ENCODE data around the gene HEBP2.

HEBP2 gene

GRCh38 chr6:138455746-138456400, 51.9 kb downstream of the HEBP2 start:
- no peak for DNase-seq (ENCODE audit: low spot score)

- no peak for DNase-seq (ENCODE audit: low spot score)
Measured at GRCh38 chr6:138456401-138456790, 52.4 kb downstream of the HEBP2 start.

GRCh38 chr6:138461647-138462046, 57.6 kb downstream of the HEBP2 start:
- no peak for DNase-seq (ENCODE audit: low spot score)

GRCh38 chr6:138464085-138464484, 60.1 kb downstream of the HEBP2 start:
- no peak for DNase-seq (ENCODE audit: low spot score)

GRCh38 chr6:138465007-138465645, 61.1 kb downstream of the HEBP2 start:
- no peak for DNase-seq (ENCODE audit: low spot score)

GRCh38 chr6:138467901-138468300, 63.9 kb downstream of the HEBP2 start:
- no peak for DNase-seq (ENCODE audit: low spot score)

- no peak for DNase-seq (ENCODE audit: low spot score)
Measured at GRCh38 chr6:138468320-138469015, 64.4 kb downstream of the HEBP2 start.

Measured in putamen (tissue), 1 donor.